Measurements from ENCODE around the gene DAZAP2. TPM values are rescaled to one million over a fixed set of nuclear protein-coding genes. Genes with fewer than 3 reads are reported as not detected.
"Not testable (repeated sequence)": the region's sequence is repeated elsewhere in the genome, so short reads cannot be mapped to it uniquely, and the experiment has no call there.

DAZAP2 gene
- polyA plus RNA-seq, 3 donors, result 975 to 2,004 (median 1,697) TPM

- H3K4me1 Mint-ChIP-seq, result peaks cover 11% of the 10 kb centered on the region
- Histone ChIP-seq H3K36me3 (replicated peaks in 1 of 2; ENCODE audit: control insufficient read depth in 1 of 2, insufficient read depth in 2 of 2, low read length in 2 of 2) (no peaks in the 10 kb centered on the region), H3K4me1 (ENCODE audit: control insufficient read depth in 1 of 2, insufficient read depth in 2 of 2, low read length in 2 of 2) (peaks cover 13 to 17% of the 10 kb centered on the region in 2 donors), H3K27me3 (ENCODE audit: control insufficient read depth in 2 of 2, insufficient read depth in 2 of 2, low read length in 2 of 2) (peaks cover 0 to 7% of the 10 kb centered on the region in 2 donors), H3K4me2 (replicated peaks; ENCODE audit: extremely low read depth, low read length, poor library complexity, severe bottlenecking) (no peak overlapping the region), H3K79me2 (ENCODE audit: insufficient read depth, low read length) (no peaks in the 10 kb centered on the region), H4K20me1 (ENCODE audit: insufficient read depth, low read length) (no peaks in the 10 kb centered on the region), H3K9me3 (replicated peaks in 1 of 2; ENCODE audit: control insufficient read depth in 1 of 2, insufficient read depth in 1 of 2, low read length in 2 of 2) (no peaks in the 10 kb centered on the region), H3K27ac (ENCODE audit: low read depth in 1 of 2, low read length in 2 of 2) (no peak overlapping the region), H3K4me3 (replicated peaks in 1 of 3; ENCODE audit: low read depth in 2 of 3, low read length in 3 of 3) (no peak overlapping the region), H3K9ac (ENCODE audit: insufficient read depth, low read length, poor library complexity, severe bottlenecking) (no peak overlapping the region), H2AFZ (ENCODE audit: insufficient read depth, low read depth, low read length, poor library complexity, severe bottlenecking) (no peak overlapping the region)
- intact Hi-C loops (cut with micrococcal nuclease), result loop anchor here (2.0 to 10.0 kb wide), 3 partner anchors 19 to 45 kb away; partner anchors contain the start of gene DAZAP2 (in 1 of the 2)
- no peak for TF ChIP-seq CTCF (IDR thresholded peaks at IDR 0.05)
- peaks cover 0 to 3% of the 10 kb centered on the region in 2 donors for H3K36me3 Mint-ChIP-seq
- H3K27ac Mint-ChIP-seq, result no peak overlapping the region
- peak overlapping the region in 1 of 2 donors; percentile 2 for H3K4me3 Mint-ChIP-seq
- 100% methylated on average over 1 of the region's 5 CpGs for WGBS (ENCODE audit: insufficient coverage)
- H3K9me3 Mint-ChIP-seq, result peaks cover 0 to 2% (median 0%) of the 10 kb centered on the region in 7 donors
- no peak for DNase-seq
- peaks cover 0 to 2% (median 0%) of the 10 kb centered on the region in 3 donors for H3K27me3 Mint-ChIP-seq (ENCODE audit: low read depth in 3 of 3)
These were observed 19.3 kb upstream of the DAZAP2 start for GRCh38 chr12:51219322-51219721.

- not testable (repeated sequence) for H3K79me2 ChIP-seq (ENCODE audit: insufficient read depth, low read length); H2AFZ ChIP-seq (ENCODE audit: insufficient read depth, low read depth, low read length, poor library complexity, severe bottlenecking); H3K9ac ChIP-seq (ENCODE audit: insufficient read depth, low read length, poor library complexity, severe bottlenecking); H3K9me3 Mint-ChIP-seq; H4K20me1 ChIP-seq (ENCODE audit: insufficient read depth, low read length); H3K4me3 Mint-ChIP-seq; H3K36me3 ChIP-seq (replicated peaks in 1 of 2; ENCODE audit: control insufficient read depth in 1 of 2, insufficient read depth in 2 of 2, low read length in 2 of 2); H3K4me3 ChIP-seq (replicated peaks in 1 of 3; ENCODE audit: low read depth in 2 of 3, low read length in 3 of 3); H3K27ac Mint-ChIP-seq; H3K27me3 ChIP-seq (ENCODE audit: control insufficient read depth in 2 of 2, insufficient read depth in 2 of 2, low read length in 2 of 2); H3K4me2 ChIP-seq (replicated peaks; ENCODE audit: extremely low read depth, low read length, poor library complexity, severe bottlenecking); H3K27me3 Mint-ChIP-seq (ENCODE audit: low read depth in 3 of 3); H3K27ac ChIP-seq (ENCODE audit: low read depth in 1 of 2, low read length in 2 of 2); H3K36me3 Mint-ChIP-seq; DNase-seq; H3K9me3 ChIP-seq (replicated peaks in 1 of 2; ENCODE audit: control insufficient read depth in 1 of 2, insufficient read depth in 1 of 2, low read length in 2 of 2)
- peaks cover 11% of the 10 kb centered on the region for H3K4me1 Mint-ChIP-seq
- H3K4me1 ChIP-seq (ENCODE audit: control insufficient read depth in 1 of 2, insufficient read depth in 2 of 2, low read length in 2 of 2), result peaks cover 13 to 17% of the 10 kb centered on the region in 2 donors
- intact Hi-C loops (cut with micrococcal nuclease), result loop anchor here (2.0 to 10.0 kb wide), 3 partner anchors 19 to 45 kb away; partner anchors contain the start of gene DAZAP2 (in 1 of the 2)
- 100% methylated on average over 6 of the region's 12 CpGs for WGBS (ENCODE audit: insufficient coverage)
These were observed 18.8 kb upstream of the DAZAP2 start for GRCh38 chr12:51219857-51220256.

Data from CD14-positive monocyte (primary cell).